ENCODE results near the gene TRIM72. TPM values are rescaled to one million over a fixed set of nuclear protein-coding genes. Genes with fewer than 3 reads are reported as not detected.

TRIM72 gene
- polyA plus RNA-seq, 3 donors: 0.04 TPM; not detected in 2

DNA sequence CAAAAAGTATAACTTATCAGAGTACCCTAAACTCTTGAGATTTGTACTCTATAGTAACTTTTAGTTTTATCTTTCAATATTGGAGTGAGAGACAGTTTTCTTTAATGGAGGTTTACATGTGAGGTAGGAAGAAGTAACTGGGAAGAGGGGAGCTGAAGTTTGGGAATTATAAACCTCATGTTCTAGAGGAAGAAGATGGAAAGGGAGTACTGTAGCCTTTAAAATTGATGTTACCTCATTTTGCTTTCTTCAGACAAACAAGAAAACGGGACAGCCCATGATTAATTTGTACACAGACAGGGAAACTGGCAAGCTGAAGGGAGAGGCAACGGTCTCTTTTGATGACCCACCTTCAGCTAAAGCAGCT lies 24.5 kb upstream of the TRIM72 start:
- no peak overlapping the region for H3K4me2 ChIP-seq (replicated peaks; ENCODE audit: extremely low read depth, low read length, poor library complexity, severe bottlenecking)
- no CpG with 5 or more reads among the region's 2 CpGs for WGBS (ENCODE audit: insufficient coverage)

DNA sequence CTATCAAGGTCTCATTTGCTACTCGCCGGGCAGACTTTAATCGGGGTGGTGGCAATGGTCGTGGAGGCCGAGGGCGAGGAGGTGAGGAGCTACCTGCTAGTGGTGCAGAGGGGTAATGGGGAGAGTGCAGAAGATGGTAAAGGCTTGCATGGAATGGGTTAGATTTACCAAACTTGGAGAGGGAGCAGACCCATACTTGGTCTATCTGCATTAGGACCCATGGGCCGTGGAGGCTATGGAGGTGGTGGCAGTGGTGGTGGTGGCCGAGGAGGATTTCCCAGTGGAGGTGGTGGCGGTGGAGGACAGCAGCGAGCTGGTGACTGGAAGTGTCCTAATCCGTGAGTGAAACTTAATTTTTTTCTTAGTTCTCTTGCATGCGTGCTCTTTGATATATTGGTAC lies 23.9 kb upstream of the TRIM72 start:
- Histone ChIP-seq H3K9ac (ENCODE audit: insufficient read depth, low read length, poor library complexity, severe bottlenecking) (no peak overlapping the region), H3K4me1 (ENCODE audit: control insufficient read depth in 1 of 2, insufficient read depth in 2 of 2, low read length in 2 of 2) (peaks cover 20% of the 10 kb centered on the region in 2 donors), H3K27me3 (ENCODE audit: control insufficient read depth in 2 of 2, insufficient read depth in 2 of 2, low read length in 2 of 2) (no peaks in the 10 kb centered on the region), H4K20me1 (ENCODE audit: insufficient read depth, low read length) (peaks cover 100% of the 10 kb centered on the region), H3K79me2 (ENCODE audit: insufficient read depth, low read length) (peaks cover 90% of the 10 kb centered on the region), H3K27ac (ENCODE audit: low read depth in 1 of 2, low read length in 2 of 2) (no peak overlapping the region), H2AFZ (ENCODE audit: insufficient read depth, low read depth, low read length, poor library complexity, severe bottlenecking) (no peak overlapping the region), H3K36me3 (replicated peaks in 1 of 2; ENCODE audit: control insufficient read depth in 1 of 2, insufficient read depth in 2 of 2, low read length in 2 of 2) (peaks cover 92 to 100% of the 10 kb centered on the region in 2 donors), H3K9me3 (replicated peaks in 1 of 2; ENCODE audit: control insufficient read depth in 1 of 2, insufficient read depth in 1 of 2, low read length in 2 of 2) (no peaks in the 10 kb centered on the region), H3K4me3 (replicated peaks in 1 of 3; ENCODE audit: low read depth in 2 of 3, low read length in 3 of 3) (no peak overlapping the region), H3K4me2 (replicated peaks; ENCODE audit: extremely low read depth, low read length, poor library complexity, severe bottlenecking) (no peak overlapping the region)
- no peaks in the 10 kb centered on the region for H3K9me3 Mint-ChIP-seq
- DNase-seq: no peak
- H3K36me3 Mint-ChIP-seq: peaks cover 91 to 99% of the 10 kb centered on the region in 2 donors
- no peak for TF ChIP-seq CTCF (IDR thresholded peaks at IDR 0.05)
- peaks cover 25% of the 10 kb centered on the region for H3K4me1 Mint-ChIP-seq
- peaks cover 0 to 2% (median 0%) of the 10 kb centered on the region in 3 donors for H3K27me3 Mint-ChIP-seq (ENCODE audit: low read depth in 3 of 3)
- H3K4me3 Mint-ChIP-seq: no peak overlapping the region
- intact Hi-C loops (cut with micrococcal nuclease): no loop called here
- peak overlapping the region in 2 of 7 donors; percentile 29 to 61 for H3K27ac Mint-ChIP-seq
- 97% methylated on average over 9 of the region's 12 CpGs for WGBS (ENCODE audit: insufficient coverage)

More for the DNA sequence above, 24.5 kb upstream of the TRIM72 start:
- H3K4me1 Mint-ChIP-seq: peaks cover 31% of the 10 kb centered on the region
- peak overlapping the region in 1 of 7 donors; percentile 2 for H3K27ac Mint-ChIP-seq
- H3K27me3 Mint-ChIP-seq (ENCODE audit: low read depth in 3 of 3): peaks cover 0 to 2% (median 0%) of the 10 kb centered on the region in 3 donors
- intact Hi-C loops (cut with micrococcal nuclease): no loop called here
- H3K4me1 ChIP-seq (ENCODE audit: control insufficient read depth in 1 of 2, insufficient read depth in 2 of 2, low read length in 2 of 2): peaks cover 24 to 25% of the 10 kb centered on the region in 2 donors
- peaks cover 100% of the 10 kb centered on the region for H4K20me1 ChIP-seq (ENCODE audit: insufficient read depth, low read length)
- H3K36me3 ChIP-seq (replicated peaks in 1 of 2; ENCODE audit: control insufficient read depth in 1 of 2, insufficient read depth in 2 of 2, low read length in 2 of 2): peaks cover 91 to 100% of the 10 kb centered on the region in 2 donors
- no peak overlapping the region for H3K4me3 ChIP-seq (replicated peaks in 1 of 3; ENCODE audit: low read depth in 2 of 3, low read length in 3 of 3)
- no peak for DNase-seq
- H3K27me3 ChIP-seq (ENCODE audit: control insufficient read depth in 2 of 2, insufficient read depth in 2 of 2, low read length in 2 of 2): no peaks in the 10 kb centered on the region
- peaks cover 93 to 99% of the 10 kb centered on the region in 2 donors for H3K36me3 Mint-ChIP-seq
- no peak overlapping the region for H2AFZ ChIP-seq (ENCODE audit: insufficient read depth, low read depth, low read length, poor library complexity, severe bottlenecking)
- no peaks in the 10 kb centered on the region for H3K9me3 ChIP-seq (replicated peaks in 1 of 2; ENCODE audit: control insufficient read depth in 1 of 2, insufficient read depth in 1 of 2, low read length in 2 of 2)
- H3K4me3 Mint-ChIP-seq: no peak overlapping the region
- H3K9me3 Mint-ChIP-seq: no peaks in the 10 kb centered on the region
- H3K9ac ChIP-seq (ENCODE audit: insufficient read depth, low read length, poor library complexity, severe bottlenecking): no peak overlapping the region
- no peak for TF ChIP-seq CTCF (IDR thresholded peaks at IDR 0.05)
- peaks cover 90% of the 10 kb centered on the region for H3K79me2 ChIP-seq (ENCODE audit: insufficient read depth, low read length)
- H3K27ac ChIP-seq (ENCODE audit: low read depth in 1 of 2, low read length in 2 of 2): no peak overlapping the region
